Measurements from ENCODE around the gene ST7.

Gene ST7

DNA sequence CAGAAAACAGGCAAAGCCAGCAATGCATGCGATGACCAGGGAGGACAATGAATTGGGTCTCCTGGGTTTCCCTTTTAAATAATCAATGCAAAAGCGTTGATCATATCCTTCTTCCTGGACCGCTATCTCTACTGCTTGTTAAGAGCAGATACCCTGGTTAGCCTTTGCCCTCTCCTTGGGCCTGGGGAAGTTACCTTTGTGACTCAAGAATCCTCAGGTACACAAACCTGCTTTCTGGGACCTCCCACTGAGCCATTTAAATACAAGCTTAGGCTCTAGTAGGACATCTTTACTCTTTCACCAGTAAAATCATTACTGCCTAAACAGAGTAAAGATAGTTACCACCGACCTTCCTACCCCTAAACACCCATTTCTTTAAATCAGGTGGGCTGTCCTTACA lies 195.7 kb downstream of the ST7 start:
- no peak for DNase-seq (ENCODE audit: low read depth in 1 of 2, low spot score in 1 of 2)

DNA sequence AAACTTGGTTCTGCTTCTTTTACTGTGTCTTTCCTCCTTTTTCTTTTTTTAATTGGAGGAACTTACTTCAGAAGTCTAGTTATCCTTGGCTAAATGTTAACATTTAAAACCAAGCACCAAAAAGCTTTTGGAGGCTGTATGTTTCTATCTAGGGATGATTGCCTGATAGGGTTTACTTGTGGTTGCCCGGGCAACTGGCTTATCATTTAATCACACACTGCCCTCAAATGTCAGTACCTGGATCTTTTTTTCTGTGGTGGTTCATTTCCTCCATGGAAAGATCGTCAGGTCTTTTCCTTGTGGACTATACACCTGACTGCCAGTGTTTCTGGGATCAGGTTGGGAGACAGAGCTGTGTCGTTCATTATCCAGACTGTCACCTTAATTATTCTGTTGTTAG lies 196.4 kb downstream of the ST7 start:
- DNase-seq (ENCODE audit: low read depth in 1 of 2, low spot score in 1 of 2) = no peak

DNA sequence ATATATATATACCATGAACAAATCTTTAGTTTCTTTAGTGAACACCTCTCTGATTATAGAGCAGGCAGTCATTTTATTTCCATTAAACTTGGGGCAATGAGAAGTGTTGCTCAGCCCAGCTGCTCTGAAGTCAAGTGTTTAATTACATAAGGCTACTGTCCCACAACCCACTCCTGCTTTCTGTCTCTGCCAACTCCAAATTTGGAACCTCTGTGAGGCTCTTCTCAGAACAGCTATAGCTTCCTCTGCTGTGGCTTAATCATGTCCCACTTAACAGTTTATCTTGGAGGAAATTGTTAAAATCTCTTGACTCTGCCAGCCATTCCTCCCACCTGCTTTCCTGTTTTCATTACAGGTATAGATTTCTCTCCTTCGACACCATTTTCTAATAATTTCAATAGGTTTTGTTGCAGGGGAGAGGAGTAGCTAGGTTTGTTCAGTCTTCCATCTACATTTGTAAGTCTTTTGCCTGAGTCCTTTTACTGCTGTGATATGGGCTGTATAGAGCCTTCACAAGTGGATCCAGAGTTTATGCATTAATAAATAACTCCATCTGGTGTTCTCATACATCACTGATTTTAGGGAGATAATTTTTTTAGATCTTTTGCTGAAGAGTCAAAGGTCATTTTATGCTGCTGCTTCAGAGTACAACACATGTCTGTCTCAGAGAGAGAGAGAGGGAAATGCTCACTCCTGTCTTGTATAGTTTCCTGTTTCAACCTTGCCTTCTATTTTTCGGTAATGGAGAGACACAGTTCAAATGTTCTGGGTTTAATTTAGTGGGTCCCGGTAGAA lies 199.1 kb downstream of the ST7 start:
- no peak for DNase-seq (ENCODE audit: low read depth in 1 of 2, low spot score in 1 of 2)

DNA sequence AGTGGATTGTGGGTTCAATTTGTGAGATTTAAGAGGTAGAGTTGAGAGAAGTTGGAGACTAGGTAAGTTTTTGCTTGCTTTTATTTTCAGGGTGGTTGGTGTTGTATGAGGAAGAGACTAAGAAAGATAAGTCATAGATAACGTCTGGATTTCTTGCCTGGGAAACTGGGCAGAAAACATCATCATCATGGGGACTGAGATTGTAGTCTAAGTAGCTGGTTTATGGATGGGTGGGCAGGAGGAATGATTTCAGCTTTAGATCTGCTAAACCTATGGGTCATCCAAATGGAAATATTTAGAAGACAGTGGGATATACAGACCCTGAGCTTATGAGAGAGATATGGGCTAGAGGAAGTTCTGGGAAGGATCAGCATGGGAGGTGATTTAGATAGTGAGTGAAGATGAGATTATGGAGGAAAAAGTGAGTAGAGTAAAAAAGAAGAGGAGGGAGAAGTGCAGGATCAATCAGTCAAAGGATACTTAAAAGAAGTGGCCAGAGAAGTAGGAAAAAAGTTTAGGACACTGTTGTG lies 199.8 kb downstream of the ST7 start:
- DNase-seq (ENCODE audit: low read depth in 1 of 2, low spot score in 1 of 2) = no peak

DNA sequence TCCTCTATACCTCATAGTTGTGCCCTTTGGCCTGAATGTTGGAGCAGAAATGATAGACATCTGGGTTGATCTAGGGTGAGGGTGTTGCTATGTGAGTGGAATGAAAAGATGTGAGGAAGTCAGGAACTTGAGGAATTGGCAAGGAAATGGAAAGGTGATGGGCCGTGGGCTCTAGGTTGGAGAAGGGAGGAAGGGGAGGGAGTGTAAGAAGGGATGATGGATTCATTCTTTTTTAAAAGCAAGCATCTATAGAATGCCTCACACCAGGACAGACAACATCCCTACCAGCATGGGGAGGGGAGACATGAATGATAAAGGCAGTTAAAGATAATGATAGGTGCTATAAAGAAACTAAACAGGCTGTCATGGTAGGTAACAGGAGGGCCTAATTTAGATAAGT lies 201.4 kb downstream of the ST7 start:
- DNase-seq (ENCODE audit: low read depth in 1 of 2, low spot score in 1 of 2) = no peak

DNA sequence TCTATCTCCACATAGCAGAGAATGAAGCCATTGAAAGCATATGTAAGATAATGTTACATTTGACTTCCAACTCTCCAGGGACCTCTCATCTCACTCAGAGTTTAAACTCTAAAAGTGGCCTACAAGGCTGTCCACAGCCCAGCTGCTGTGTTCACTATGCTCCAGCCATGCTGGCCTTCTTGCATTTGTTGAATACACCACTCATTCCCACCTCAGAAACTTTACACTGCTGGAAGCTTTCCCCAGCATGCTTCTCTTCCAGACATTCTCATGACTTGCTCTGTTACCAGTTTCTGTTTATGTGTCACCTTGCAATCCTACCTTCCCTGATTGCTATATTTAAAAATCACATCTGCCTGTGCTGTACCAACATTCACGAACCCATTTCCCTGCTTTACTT lies 202.4 kb downstream of the ST7 start:
- DNase-seq (ENCODE audit: low read depth in 1 of 2, low spot score in 1 of 2) = no peak

DNA sequence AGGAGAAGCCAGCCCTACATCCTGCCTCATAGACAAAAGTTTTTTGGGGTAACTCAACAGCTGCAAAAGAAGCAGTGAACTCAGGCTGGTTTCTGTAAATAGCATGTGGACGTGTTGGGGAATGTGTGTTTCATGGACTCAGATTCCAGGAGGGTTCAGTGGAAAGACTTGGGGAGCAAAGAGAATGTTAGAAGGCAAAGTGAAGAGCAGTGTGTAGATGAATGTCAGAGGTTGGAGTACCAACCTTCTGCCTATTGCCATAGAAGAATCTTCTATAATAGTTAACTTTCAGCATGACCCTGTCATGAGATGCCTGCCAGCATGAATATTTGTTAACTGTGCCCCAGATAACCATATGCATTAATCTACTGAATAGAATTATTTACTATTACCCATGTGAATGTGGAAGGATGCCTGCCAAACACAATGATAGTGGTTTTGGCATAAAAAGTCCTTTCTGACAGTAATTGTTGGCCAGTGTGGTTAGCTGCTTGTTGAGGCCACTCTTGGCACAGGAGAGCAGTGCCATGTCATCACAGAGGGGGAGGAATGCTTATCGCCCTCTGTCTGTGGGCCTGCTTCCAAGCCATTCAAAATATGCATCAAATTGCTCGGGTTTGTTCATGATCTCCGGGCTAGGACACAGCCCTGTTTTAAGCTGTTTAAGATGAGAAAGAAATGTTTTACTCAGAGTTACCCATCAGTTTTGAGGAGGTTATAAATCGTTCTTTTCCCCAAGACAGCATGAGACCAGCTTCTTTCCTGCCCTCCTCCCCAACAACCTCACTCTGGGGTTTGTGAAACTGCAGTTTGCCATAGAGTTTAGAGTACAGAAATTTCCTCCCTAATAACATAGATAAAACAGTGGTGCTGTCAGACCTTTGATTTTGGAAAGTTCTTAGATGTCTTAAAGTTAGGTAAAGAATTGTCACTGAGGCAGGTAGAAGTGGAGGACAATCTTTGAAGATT lies 204.2 kb downstream of the ST7 start:
- DNase-seq (ENCODE audit: low read depth in 1 of 2, low spot score in 1 of 2) = no peak

DNA sequence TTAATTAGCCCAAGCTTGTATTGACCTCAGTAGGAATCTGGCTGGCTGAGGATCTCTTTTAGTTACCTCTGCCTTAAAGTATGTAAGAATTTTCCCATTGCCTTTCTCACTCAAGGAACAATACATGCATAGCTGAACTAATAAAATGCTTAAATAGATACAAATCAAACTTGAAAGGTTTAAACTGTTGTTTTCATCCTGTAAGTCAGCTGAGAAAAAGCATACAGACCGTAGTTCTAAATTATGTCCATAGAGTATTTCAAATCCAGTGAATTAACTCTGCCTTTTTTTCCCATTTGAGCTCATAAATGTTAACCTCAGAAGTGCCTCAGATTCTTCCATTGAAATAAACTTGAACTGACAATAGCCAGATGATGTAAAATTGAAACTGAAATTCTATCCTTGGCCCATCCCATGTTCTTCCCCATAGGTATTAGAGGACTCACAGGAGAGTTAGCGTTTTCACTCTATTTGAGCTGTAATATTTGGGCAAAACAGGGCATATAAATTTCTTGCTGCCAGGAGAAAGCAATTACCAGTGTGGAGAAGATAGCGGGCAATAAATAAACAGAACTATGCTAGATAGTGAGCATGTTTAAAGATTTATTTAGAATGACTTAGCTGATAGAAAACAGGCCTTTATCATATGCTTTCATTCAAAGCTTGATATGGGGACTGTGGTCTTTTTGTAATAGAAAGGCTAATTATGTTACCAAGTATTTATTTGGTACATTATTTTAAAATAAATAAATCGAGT lies 205.8 kb downstream of the ST7 start:
- DNase-seq (ENCODE audit: low read depth in 1 of 2, low spot score in 1 of 2) = no peak

DNA sequence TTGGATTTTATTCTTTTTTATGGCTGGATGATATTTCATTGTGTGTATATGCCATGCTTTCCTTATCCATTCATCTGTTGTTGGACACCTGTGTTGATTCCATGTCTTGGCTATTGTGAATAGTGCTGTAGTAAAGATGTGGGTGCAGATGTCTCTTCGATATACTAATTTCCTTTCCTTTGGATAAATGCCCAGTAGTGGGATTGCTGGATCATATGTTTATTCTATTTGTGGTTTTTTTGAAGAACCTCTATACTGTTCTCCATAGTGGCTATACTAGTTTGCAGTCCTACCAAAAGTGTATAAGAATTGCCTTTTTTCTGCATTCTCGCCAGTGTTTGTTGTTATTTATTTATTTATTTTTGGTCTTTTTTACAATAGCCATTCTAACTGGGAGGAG lies 209.8 kb downstream of the ST7 start:
- DNase-seq (ENCODE audit: low read depth in 1 of 2, low spot score in 1 of 2) = no peak

DNA sequence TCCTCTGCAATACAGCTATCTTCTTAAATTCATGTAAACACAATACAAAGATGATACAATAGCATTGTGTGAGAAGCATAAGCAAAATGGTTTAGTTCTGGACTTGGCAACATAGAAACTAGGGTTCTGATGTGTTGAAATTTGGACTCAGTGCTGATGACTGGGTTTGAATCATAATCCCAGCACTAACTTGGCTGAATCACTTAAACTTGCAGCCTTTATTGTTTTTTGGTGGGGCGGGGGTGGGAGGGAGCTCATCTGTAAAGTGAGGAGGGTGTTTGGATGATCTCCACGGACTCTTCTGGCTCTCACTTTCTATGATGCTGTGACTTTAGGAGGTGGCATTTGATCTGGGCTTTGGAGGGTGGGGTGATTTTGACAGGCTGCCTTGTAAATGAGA lies 211.3 kb downstream of the ST7 start:
- no peak for DNase-seq (ENCODE audit: low read depth in 1 of 2, low spot score in 1 of 2)

DNA sequence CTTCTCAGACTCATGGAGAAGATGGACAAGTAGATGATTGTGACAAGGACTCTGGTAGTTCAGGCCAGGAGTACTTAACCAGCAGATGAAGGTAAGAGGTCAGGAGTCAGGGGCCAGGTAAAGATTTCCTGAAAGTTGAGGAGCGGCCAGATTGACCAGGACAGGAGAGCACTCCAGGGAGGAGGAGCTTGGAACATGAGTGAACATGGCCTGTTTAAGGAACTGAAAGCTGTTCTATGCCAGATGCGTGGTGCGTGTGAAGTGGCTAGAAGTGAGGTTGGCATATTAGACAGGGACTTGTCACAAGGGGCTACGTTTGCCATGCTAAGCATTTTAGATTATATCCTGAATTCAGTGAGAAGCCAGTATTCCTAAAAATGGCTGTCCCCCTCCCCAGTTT lies 212.4 kb downstream of the ST7 start:
- DNase-seq (ENCODE audit: low read depth in 1 of 2, low spot score in 1 of 2) = no peak

DNA sequence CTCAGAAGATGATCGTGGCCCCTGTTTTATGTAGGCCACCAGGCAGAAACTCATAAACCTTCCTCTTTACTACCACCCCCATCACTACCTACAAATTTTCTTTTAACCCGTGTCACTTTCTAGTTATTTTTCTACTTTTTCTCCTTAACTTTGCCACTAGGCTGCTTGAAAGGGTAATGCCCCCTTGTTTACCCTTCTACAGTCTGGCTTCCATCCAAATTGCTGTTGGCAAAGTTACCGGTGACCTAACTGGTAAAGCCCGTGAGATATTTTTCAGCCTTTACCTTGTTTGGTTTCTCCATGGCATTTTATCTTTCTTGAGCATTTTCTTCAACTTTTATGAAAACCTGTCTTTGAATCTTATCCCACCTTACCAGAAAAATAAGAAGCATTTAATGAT lies 216.6 kb downstream of the ST7 start:
- no peak for DNase-seq (ENCODE audit: low read depth in 1 of 2, low spot score in 1 of 2)

DNA sequence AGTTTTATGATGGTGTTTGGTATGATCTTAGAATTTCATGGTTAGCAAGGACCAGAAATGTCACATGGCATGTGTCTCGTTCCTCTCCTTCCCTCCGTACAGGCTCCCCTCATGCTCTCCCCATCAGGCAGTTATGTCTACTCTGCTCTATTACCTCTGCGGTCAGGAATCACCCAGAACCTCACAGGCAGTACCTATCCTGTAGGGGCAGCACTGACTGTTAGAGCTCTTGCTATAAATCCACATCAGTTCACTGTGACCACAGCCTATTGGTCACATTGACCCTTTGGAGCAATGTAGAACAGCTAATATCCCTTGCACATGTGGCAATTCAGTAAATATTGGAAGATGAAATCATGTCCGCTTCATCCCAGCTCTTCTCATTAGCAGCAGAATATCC lies 217.8 kb downstream of the ST7 start:
- DNase-seq (ENCODE audit: low read depth in 1 of 2, low spot score in 1 of 2) = no peak

DNA sequence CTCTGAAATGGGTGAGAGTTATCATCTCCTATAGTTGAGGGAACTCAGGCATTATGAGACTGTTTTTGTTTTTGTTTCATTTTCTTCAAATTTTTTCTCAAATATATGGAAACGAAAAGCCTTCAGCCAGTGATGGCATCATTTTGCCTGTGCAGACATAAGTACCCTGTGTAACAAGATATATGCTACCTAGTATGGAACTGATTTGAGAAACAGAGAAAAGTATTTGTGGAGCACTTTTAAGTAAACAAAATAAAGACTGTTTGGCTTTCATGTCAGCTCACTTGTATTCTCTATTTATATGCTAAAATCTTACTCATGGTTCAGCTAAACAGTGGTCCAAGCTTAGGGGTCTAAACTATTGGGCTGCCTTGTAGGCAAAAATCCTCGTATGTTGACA lies 219.0 kb downstream of the ST7 start:
- no peak for DNase-seq (ENCODE audit: low read depth in 1 of 2, low spot score in 1 of 2)

DNA sequence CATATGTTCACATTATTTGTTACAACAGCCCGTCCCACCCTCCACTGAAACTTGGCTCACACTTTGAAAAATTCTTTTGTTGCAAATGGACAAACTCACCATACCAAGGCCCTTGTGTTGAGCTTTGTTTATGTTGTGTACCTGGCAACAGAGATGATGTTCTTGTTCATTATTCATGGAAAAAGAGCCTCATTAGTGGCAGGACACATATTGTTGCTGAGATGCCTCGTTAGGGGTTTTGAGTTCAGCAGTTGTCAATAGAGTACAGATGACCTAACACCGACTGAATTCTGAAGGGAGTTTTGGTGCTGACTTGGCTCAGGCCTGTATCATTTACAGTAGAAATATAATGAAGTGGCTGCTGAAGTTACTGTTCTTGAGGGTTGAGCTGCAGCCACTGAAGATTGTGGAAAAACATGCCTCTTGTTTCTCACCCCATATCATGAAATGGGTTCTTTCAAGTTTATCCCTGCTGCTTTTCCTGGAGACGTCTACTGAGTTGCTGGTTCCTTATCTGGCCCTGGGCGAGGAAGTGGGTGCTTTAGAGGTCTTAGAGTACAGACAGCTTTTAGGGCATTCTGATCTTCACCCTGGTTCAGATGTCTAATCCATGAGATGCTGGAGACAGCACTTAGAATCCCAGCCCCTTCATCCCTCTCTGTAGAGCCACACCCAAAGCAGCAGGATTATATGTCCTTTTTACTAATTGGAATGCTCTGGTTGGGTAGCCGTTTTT lies 219.9 kb downstream of the ST7 start:
- no peak for DNase-seq (ENCODE audit: low read depth in 1 of 2, low spot score in 1 of 2)

DNA sequence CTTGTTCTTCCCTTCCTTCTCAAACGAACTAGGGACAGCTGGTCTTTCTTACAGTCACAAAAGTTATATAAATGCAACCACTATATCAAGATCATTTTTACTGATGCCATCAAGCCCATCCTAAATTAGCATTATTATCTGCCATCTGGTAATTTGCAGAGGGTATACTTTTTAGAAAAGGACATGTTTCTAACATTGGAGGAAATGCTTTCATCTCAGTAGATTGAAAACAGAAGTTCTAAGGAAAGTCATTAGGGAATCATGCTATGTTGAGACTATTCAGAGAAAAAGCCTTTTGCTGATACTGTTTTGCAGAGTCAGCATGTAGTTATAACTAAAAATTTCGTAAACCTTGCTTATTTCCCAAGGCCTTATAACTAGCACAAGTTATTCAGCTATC lies 222.9 kb downstream of the ST7 start:
- DNase-seq (ENCODE audit: low read depth in 1 of 2, low spot score in 1 of 2) = no peak

DNA sequence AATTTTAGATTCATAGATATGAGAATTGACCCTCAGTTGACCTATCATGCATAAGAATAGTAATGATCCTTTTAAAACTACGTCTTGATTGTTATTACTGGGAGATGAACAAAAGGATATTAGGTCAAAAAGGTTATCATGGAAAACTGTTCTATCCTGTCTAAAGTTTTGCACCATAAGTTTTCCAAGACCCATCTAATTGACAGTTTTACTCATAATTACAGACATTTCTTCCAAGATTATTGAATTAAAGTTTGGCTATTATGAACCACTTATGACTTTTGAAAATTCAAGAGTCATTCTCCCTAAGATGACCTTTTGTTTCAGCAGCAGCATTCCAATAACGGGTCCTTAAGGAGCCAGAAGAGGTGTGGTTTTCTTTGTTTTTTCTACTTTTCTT lies 225.3 kb downstream of the ST7 start:
- DNase-seq (ENCODE audit: low read depth in 1 of 2, low spot score in 1 of 2) = no peak

DNA sequence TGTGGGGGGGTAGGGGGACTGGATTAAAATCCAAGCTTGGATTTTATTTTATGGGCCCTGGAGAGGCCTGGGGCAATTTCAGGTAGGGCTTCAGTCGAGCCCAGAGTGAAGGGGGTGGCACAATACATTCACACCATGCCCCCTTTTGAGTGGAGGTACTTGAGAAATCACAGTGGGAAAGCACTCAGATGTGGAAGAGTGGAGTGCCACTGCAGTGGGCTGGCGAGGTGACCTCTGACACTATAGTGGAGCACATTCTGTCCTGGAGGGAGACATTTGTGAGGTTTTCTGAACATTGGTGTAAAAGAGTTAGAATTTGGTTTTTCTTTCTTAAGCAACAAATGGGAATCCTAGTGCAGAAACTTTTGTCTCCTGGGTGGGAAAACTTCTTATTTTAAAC lies 226.4 kb downstream of the ST7 start:
- DNase-seq (ENCODE audit: low read depth in 1 of 2, low spot score in 1 of 2) = no peak

DNA sequence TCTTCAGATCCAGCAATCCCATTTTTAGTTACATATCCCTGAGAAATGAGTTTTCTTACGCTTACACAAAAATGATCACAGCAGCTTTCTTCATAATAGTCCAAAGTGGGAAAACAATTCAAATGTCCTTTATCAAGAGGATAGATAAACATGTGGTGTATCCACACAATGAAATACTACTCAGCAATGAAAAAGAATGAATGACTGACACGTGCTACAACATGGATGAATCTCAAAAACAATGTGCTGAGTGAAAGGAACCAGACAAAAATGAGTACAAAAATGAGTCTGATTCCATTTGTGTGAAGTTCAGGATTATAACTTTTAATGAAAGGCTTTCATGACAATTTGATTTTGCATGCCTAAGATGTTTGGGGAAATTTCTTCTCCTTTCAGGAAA lies 230.4 kb downstream of the ST7 start:
- no peak for DNase-seq (ENCODE audit: low read depth in 1 of 2, low spot score in 1 of 2)

DNA sequence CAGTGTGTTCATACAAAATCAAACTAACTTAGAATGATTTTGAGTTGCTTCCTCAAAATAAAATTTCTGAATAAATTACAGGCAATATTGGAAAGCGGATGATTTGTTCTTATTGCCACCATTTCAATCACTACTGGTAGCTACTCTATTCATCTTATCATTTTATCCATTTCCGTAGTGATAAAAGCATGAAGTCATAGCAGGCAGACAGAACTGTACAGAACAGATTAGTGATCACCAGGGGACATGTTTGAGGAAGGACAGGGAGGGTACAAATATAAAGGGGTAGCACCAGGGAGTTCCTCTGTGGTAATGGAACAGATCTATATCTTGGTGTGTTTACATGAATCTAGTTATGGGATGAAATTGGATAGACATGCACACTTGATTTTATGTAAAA lies 231.1 kb downstream of the ST7 start:
- DNase-seq (ENCODE audit: low read depth in 1 of 2, low spot score in 1 of 2) = no peak

DNA sequence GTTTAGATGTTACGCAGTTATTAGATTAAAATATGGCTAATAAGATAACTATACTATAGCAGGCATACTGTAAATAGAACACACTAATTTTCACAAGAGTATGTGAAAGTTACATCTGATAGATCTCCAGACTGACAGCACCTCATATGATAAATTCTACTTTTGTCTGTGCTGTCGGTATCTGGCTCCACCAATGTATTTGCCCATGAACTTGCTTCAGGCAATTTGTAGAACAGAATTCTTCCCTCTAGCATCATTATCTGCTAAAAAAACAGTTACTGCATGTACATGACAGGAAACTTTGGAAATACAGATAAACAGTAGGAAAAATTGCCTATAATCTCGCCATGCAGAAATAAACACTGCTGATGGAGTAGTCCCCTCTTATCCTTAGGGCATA lies 231.8 kb downstream of the ST7 start:
- no peak for DNase-seq (ENCODE audit: low read depth in 1 of 2, low spot score in 1 of 2)

All from stimulated activated CD4-positive, alpha-beta T cell treated with anti-CD3 and anti-CD28 coated beads, Interleukin-15, amount 100 ng/mL, for 1 hour (primary cell).